Fibroblast of skin of back (primary cell): Measurements from ENCODE around the gene SOCS3.

Experiments
- DNase-seq: peaks from one replicate; pipeline ENCODE4 v3.0.0-alpha.2; 2013

Gene SOCS3

DNA sequence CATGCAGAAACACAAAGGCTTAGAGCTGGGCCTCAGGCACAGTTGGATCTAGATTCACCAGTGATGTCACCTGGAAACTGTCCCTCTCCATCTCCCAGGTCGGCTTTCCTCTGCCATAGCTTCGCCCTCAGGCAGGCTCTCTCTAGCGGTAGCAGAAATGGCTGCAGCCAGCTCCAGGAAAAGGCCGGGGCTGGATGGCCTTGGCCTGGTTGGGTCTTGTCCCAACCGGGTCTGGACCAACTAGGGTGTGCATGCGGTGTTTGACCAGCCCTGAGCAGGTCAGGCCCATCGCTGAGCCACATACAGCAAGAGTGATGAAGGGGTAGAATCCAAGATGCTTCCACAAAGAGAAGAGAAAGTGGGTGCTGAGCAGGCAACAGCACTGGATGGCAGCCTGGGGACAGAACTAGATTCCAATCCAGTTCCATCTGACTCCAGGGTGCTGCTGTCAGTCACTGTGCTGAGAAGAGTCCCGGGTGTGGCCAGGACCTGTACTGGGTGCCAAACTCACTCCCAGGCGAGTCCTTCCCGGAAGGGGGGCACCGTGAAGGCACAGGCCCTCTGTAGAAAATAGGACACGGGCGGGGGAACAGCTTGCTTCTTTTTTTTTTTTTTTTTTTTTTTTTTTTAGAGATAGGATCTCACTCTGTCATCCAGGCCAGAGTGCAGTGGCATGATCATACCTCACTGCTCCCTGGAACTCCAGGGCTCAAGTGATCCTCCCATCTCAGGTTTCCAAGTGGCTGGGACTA lies 51.8 kb downstream of the SOCS3 start:
- no peak for DNase-seq

DNA sequence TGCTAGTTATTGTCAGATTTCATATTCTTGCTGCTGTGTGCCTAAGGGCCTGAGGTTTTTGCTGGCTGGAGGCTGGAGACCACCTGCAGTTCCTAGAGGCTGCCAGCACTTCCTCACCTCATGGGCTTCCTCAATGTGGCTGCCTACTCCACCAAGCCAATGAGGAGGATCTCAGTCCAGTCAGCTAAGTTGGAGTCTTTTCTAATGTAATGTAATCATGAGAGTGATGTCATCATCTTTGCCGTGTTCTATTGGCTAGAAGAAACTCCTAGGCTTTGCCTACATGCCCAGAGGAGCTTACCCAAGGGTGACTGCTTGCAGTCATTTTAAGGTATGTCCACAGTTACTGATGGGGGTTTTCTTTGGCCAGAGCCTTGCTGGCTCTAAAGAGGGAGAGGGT lies 53.0 kb downstream of the SOCS3 start:
- DNase-seq = no peak
